Vagina (tissue), 2 donors: Measurements from ENCODE around the gene RBM17.

Experiments
- CTCF ChIP-seq, 3 experiments: fragments of 450-650 bp in 2 of 3; fragments of 200-600 bp in 1 of 3; sonication (generic) in 1 of 3; IDR thresholded peaks; one replicate each; pipeline ENCODE4 v1.5.1; 2017 to 2019; ENCODE audit warnings: antibody characterized with exemption in 3 of 3, mild to moderate bottlenecking in 2 of 3, moderate library complexity in 2 of 3
- POLR2AphosphoS5 ChIP-seq, 2 donors: sonication (generic); formaldehyde crosslinking; IDR thresholded peaks; one replicate each; pipeline ENCODE4 v1.9.0; 2017; ENCODE audit warnings: antibody characterized with exemption in 2 of 2, mild to moderate bottlenecking in 2 of 2, low read depth in 1 of 2; ENCODE audit not compliant: insufficient read depth in 1 of 2

DNA sequence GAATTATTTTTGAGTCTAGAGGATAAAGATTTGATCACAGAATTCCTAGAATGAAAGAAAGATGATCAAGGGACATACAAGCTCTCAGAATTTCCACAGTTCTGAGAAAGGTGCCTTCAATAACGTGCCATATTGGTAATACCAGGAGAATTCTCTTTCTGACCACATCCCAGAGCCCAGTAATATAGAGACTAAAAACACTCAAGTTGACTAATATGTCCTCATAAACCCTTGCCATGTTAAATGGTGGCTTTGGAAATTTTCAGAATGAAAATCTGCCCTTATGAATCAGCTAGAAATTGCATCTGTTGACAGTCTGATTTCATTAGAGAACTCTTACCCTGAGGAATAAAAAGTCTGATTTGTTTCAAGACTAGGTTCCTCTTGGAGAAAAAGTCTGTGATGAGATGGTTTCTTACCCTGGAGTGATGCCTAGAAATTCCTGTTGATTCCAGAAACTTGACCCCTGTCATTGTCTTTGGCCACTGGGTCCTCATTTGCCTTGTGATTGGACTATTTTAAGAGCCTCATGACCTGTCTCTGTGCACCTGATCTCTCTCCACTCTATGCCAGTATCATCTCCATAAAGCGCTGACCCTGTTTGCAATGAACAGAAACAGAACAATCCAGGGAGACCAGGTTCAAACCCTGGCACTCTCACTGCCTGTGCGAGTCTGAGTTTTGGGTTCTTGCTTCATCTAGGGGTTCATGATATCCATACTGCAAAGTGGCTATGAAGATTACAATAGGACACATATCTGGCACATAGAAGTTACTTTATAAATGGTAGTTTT lies 30.0 kb upstream of the RBM17 start:
- no peak for TF ChIP-seq CTCF (IDR thresholded peaks at IDR 0.05)
- no peak for TF ChIP-seq POLR2AphosphoS5 (IDR thresholded peaks at IDR 0.05; ENCODE audit: insufficient read depth in 1 of 2, low read depth in 1 of 2)
